ENCODE measurements around the gene SLC27A6.

SLC27A6 gene, protein sequence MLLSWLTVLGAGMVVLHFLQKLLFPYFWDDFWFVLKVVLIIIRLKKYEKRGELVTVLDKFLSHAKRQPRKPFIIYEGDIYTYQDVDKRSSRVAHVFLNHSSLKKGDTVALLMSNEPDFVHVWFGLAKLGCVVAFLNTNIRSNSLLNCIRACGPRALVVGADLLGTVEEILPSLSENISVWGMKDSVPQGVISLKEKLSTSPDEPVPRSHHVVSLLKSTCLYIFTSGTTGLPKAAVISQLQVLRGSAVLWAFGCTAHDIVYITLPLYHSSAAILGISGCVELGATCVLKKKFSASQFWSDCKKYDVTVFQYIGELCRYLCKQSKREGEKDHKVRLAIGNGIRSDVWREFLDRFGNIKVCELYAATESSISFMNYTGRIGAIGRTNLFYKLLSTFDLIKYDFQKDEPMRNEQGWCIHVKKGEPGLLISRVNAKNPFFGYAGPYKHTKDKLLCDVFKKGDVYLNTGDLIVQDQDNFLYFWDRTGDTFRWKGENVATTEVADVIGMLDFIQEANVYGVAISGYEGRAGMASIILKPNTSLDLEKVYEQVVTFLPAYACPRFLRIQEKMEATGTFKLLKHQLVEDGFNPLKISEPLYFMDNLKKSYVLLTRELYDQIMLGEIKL

DNA sequence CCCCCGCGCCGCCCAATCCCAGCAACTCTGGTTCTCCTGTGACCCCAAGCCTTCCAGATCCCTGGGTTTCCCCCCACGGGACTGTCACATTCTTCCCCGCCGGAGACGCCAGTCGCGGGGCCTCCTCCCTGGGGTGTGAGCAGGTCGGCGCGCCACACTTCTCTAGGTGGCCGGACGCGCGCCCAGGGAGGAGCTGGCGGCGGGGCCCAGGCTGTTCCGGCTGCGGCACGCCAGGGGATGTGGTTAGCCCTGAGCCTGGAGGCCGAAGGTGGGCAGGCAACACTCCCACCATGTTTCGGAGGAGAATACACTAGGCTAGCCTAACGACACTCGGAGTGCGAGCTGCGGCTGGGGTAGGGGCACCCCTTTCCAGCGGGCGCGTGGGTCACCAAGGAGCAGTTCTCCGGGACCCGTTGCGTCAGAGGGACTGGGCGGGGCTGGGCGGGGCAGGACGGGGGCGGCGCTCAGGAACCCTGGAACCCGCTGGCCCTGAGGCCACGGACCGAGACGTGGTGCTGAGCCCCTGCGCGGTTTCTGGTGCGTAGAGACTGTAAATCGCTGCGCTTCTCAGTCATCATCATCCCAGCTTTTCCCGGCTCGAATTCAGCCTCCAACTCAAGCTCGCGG, at the start of gene SLC27A6:
Gene SLC27A6, plus strand, starts transcription at position 478 of the 627 bp plus-strand sequence. CDS start 650 bp downstream, outside the sequence.
- H3K36me3 ChIP-seq (ENCODE audit: control insufficient read depth in 2 of 2, insufficient read depth in 1 of 2, low read length in 2 of 2): no peaks in the 10 kb centered on the region
- H3K27ac ChIP-seq (ENCODE audit: extremely low read depth, low read depth, low read length): peak within 1 kb of the TSS; percentile 49; the same call in 1 of the 2 replicates
- ChIA-PET POLR2A (interaction anchor here (0.8 to 1.5 kb wide), 2 partner anchors 130 to 131 kb away, joined by 3 read pairs; partner anchors contain the start of gene ISOC1), CTCF (interaction anchor here (0.6 to 1.0 kb wide), 2 partner anchors 59 to 162 kb away, joined by 3 read pairs; no protein-coding TSS in a partner anchor)
- peak within 1 kb of the TSS; percentile 73 for H3K4me3 ChIP-seq (ENCODE audit: low read depth, low read length)
- no peaks in the 10 kb centered on the region for H3K9me3 ChIP-seq (ENCODE audit: control insufficient read depth, insufficient read depth, low read depth, low read length)
- no peaks in the 10 kb centered on the region for H3K4me1 ChIP-seq (ENCODE audit: control insufficient read depth, insufficient read depth, low read length)
- TF ChIP-seq ZNF660 (tag by site-specific recombination; IDR thresholded peaks at IDR 0.05) (0 out of 2 replicates have a peak, but pooled peaks have one; percentile 33), ZFP69B (tag by site-specific recombination; IDR thresholded peaks at IDR 0.05) (peak; percentile 84), ZBTB7A (tag by site-specific recombination; IDR thresholded peaks at IDR 0.05; ENCODE audit: low read depth) (no peak), ZSCAN30 (tag by site-specific recombination; IDR thresholded peaks at IDR 0.05) (peak; percentile 32; the same call in 1 of the 2 replicates), OVOL3 (tag by site-specific recombination; IDR thresholded peaks at IDR 0.05) (no peak), ZNF350 (tag by site-specific recombination; IDR thresholded peaks at IDR 0.05) (no peak), ZNF423 (tag by site-specific recombination; IDR thresholded peaks at IDR 0.05) (peak; percentile 66; the same call in 1 of the 2 replicates), ZNF658 (tag by site-specific recombination; IDR thresholded peaks at IDR 0.05) (no peak), ZSCAN23 (tag by site-specific recombination; IDR thresholded peaks at IDR 0.05) (no peak), GLIS1 (tag by site-specific recombination; IDR thresholded peaks at IDR 0.05) (peak; percentile 55), ZNF561 (tag by site-specific recombination; IDR thresholded peaks at IDR 0.05; ENCODE audit: borderline replicate concordance) (peak; percentile 68; the same call in 1 of the 2 replicates), ZNF366 (tag by site-specific recombination; conservative IDR thresholded peaks at IDR 0.05) (no peak), ZNF341 (tag by site-specific recombination; IDR thresholded peaks at IDR 0.05; ENCODE audit: low read depth) (peak; percentile 98), ZNF335 (tag by site-specific recombination; conservative IDR thresholded peaks at IDR 0.05) (peak; percentile 98), ZFHX2 (tag by site-specific recombination; conservative IDR thresholded peaks at IDR 0.05) (peak; percentile 76), ZNF16 (tag by site-specific recombination; IDR thresholded peaks at IDR 0.05; ENCODE audit: low read depth) (no peak), EGR2 (tag by site-specific recombination; IDR thresholded peaks at IDR 0.05; ENCODE audit: low read depth) (peak; percentile 54; the same call in 1 of the 2 replicates), ZNF394 (tag by site-specific recombination; IDR thresholded peaks at IDR 0.05; ENCODE audit: borderline replicate concordance) (peak; percentile 54; the same call in 1 of the 2 replicates), ZBTB17 (tag by site-specific recombination; IDR thresholded peaks at IDR 0.05) (peak; percentile 51; the same call in 1 of the 2 replicates), ZIC2 (tag by site-specific recombination; IDR thresholded peaks at IDR 0.05) (peak; percentile 93), ZNF2 (tag by site-specific recombination; IDR thresholded peaks at IDR 0.05) (no peak), ZNF510 (tag by site-specific recombination; IDR thresholded peaks at IDR 0.05; ENCODE audit: insufficient replicate concordance) (no peak), ZFP41 (tag by site-specific recombination; IDR thresholded peaks at IDR 0.05; ENCODE audit: borderline replicate concordance) (no peak), RBAK (tag by site-specific recombination; IDR thresholded peaks at IDR 0.05) (no peak), ZNF404 (tag by site-specific recombination; IDR thresholded peaks at IDR 0.05) (no peak), ZNF133 (tag by site-specific recombination; IDR thresholded peaks at IDR 0.05) (no peak), ZNF266 (tag by site-specific recombination; IDR thresholded peaks at IDR 0.05; ENCODE audit: low read depth) (no peak)
- TF ChIP-seq, protein P1, sequence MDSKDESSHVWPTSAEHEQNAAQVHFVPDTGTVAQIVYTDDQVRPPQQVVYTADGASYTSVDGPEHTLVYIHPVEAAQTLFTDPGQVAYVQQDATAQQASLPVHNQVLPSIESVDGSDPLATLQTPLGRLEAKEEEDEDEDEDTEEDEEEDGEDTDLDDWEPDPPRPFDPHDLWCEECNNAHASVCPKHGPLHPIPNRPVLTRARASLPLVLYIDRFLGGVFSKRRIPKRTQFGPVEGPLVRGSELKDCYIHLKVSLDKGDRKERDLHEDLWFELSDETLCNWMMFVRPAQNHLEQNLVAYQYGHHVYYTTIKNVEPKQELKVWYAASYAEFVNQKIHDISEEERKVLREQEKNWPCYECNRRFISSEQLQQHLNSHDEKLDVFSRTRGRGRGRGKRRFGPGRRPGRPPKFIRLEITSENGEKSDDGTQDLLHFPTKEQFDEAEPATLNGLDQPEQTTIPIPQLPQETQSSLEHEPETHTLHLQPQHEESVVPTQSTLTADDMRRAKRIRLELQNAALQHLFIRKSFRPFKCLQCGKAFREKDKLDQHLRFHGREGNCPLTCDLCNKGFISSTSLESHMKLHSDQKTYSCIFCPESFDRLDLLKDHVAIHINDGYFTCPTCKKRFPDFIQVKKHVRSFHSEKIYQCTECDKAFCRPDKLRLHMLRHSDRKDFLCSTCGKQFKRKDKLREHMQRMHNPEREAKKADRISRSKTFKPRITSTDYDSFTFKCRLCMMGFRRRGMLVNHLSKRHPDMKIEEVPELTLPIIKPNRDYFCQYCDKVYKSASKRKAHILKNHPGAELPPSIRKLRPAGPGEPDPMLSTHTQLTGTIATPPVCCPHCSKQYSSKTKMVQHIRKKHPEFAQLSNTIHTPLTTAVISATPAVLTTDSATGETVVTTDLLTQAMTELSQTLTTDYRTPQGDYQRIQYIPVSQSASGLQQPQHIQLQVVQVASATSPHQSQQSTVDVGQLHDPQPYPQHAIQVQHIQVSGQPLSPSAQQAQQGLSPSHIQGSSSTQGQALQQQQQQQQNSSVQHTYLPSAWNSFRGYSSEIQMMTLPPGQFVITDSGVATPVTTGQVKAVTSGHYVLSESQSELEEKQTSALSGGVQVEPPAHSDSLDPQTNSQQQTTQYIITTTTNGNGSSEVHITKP (tag by site-specific recombination; IDR thresholded peaks at IDR 0.05): peak; percentile 94
- TF ChIP-seq, protein P2, sequence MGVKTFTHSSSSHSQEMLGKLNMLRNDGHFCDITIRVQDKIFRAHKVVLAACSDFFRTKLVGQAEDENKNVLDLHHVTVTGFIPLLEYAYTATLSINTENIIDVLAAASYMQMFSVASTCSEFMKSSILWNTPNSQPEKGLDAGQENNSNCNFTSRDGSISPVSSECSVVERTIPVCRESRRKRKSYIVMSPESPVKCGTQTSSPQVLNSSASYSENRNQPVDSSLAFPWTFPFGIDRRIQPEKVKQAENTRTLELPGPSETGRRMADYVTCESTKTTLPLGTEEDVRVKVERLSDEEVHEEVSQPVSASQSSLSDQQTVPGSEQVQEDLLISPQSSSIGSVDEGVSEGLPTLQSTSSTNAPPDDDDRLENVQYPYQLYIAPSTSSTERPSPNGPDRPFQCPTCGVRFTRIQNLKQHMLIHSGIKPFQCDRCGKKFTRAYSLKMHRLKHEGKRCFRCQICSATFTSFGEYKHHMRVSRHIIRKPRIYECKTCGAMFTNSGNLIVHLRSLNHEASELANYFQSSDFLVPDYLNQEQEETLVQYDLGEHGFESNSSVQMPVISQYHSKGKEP (tag by site-specific recombination; IDR thresholded peaks at IDR 0.05): no peak
- TF ChIP-seq, protein P3, sequence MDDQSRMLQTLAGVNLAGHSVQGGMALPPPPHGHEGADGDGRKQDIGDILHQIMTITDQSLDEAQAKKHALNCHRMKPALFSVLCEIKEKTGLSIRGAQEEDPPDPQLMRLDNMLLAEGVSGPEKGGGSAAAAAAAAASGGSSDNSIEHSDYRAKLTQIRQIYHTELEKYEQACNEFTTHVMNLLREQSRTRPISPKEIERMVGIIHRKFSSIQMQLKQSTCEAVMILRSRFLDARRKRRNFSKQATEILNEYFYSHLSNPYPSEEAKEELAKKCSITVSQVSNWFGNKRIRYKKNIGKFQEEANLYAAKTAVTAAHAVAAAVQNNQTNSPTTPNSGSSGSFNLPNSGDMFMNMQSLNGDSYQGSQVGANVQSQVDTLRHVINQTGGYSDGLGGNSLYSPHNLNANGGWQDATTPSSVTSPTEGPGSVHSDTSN (CRISPR knock-in tag; IDR thresholded peaks at IDR 0.05): no peak

Data from HEK293 (cell line).